ENCODE data around the gene PRSS27.

The PRSS27 gene
- total RNA-seq = 0.58 to 0.87 (median 0.60) reads per million in 3 experiments

DNA sequence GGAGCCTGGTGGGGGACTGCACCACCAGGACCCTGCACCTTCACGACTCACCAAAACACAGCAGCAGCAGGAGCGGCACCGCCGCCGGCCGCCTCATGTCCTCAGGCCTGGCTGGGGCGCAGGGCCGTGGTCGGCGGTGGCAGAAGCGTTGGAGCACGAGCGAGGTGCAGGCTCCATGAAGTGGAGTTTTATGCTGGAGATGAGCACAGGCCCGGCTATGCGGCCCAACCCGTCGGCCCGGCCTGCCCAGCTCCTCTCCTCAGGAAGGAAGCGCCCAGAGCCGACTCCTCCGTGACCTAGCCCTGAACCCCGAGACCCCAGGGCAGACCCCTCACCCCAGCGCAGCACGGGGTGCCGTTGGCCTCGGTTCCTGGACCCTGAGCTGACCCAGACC is at the start of gene PRSS27:
Gene PRSS27, minus strand, starts transcription at position 161 of the 394 bp plus-strand sequence. Its CDS starts 64 bp downstream, at position 97.
- DNase-seq = no peak

DNA sequence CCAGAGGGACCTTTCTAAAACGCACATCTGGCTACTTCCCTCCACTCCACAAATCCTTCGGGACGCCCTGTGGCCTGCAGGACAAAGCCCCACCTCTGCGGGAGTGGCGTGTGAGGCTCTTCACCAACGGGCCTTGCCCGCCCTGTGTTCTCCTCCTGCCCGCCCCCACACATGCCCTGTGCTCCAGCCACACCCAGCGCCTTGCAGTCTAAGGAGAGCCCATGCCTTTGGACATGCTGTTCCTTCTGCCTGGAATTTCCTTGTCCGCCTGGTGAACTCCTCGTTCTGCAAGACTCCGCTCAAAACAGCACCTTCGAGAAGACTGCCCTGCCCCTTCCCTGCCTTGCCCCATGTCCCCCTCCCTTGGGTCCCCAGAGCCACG is 49.6 kb upstream of the PRSS27 start:
- DNase-seq = no peak

DNA sequence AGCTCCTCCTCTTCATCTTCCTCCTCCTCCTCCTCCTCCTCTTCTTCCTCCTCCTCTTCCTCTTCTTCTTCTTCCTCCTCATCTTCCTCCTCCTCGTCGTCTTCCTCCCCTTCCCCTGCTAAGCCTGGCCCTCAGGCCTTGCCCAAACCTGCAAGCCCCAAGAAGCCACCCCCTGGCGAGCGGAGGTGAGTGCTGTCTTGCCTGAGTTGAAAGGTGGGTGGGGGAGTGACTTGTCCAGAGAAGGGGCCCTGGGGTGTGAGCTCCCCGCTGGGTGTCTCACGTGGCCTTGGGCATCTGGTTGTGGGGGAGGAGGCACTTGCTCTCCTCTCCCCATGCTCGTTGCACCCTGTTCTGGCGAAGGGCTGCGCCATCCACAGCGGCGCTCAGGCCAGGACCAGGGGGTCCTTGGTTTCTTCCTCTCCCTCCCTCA is 49.1 kb upstream of the PRSS27 start:
- DNase-seq = no peak

DNA sequence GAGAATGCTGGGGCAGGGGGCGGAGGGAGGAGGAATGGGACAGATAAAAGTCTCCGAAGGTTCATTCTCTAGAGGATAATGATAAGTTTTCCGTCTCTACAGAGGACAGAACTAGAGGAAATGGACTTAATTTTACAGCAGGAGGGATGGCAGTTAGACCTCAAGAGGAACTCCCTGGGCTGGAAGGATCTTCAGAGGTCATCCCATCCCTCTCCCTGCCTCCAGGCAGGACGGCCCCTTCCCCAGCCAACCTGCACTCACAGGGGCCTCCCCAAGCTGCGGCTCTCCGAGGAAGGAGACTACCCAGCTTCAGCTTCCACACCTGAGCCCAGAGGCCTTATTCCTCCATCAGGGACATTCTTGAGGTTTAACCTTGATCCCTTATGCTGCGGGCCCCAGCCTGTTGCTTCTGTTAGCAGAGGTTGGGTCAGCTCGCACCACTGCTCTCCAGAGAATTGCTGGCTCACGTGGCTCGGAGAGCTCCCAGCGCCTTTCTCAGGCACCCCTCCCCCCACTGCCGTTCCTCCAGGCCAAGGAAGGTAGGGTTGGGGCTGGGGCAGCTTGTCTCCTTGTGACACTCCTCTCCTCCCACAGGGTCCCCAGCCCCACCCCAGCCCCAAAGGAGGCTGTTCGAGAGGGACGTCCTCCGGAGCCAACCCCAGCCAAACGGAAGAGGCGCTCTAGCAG is 48.5 kb upstream of the PRSS27 start:
- no peak for DNase-seq

DNA sequence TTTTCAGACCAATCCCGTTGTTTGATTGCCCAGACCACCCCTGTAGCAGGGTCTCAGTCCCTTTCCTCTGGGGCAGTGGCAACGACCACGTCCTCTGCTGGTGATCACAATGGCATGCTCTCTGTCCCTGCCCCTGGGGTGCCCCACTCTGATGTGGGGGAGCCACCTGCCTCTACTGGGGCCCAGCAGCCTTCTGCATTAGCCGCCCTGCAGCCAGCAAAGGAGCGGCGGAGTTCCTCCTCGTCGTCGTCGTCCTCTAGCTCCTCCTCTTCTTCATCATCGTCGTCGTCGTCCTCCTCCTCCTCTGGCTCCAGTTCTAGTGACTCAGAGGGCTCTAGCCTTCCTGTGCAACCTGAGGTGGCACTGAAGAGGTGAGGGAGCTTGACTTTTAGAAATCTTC is 47.9 kb upstream of the PRSS27 start:
- no peak for DNase-seq

DNA sequence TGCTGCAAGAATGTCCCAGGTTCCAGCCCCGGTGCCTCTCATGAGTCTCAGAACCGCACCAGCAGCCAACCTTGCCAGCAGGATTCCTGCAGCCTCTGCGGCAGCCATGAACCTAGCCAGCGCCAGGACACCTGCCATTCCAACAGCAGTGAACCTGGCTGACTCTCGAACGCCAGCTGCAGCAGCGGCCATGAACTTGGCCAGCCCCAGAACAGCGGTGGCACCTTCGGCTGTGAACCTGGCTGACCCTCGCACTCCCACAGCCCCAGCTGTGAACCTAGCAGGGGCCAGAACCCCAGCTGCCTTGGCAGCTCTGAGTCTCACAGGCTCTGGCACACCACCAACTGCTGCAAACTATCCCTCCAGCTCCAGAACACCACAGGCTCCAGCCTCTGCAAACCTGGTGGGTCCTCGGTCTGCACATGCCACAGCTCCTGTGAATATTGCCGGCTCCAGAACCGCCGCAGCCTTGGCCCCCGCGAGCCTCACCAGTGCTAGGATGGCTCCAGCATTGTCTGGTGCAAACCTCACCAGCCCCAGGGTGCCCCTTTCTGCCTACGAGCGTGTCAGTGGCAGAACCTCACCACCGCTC is 47.2 kb upstream of the PRSS27 start:
- no peak for DNase-seq

DNA sequence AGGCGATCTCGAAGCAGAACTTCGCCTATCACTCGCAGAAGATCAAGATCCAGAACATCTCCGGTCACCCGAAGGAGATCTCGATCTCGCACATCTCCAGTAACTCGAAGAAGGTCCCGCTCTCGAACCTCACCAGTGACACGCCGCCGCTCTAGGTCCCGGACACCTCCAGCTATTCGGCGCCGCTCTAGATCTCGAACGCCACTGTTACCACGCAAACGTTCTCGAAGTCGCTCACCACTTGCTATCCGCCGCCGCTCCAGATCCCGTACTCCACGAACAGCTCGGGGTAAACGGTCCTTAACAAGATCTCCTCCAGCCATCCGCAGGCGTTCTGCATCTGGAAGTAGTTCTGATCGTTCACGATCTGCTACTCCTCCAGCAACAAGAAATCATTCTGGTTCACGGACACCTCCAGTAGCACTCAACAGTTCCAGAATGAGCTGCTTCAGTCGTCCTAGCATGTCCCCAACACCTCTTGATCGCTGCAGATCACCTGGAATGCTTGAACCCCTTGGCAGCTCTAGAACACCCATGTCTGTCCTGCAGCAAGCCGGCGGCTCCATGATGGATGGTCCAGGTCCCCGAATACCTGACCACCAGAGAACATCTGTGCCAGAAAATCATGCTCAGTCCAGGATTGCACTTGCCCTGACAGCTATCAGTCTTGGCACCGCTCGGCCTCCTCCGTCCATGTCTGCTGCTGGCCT is 46.6 kb upstream of the PRSS27 start:
- DNase-seq = no peak

DNA sequence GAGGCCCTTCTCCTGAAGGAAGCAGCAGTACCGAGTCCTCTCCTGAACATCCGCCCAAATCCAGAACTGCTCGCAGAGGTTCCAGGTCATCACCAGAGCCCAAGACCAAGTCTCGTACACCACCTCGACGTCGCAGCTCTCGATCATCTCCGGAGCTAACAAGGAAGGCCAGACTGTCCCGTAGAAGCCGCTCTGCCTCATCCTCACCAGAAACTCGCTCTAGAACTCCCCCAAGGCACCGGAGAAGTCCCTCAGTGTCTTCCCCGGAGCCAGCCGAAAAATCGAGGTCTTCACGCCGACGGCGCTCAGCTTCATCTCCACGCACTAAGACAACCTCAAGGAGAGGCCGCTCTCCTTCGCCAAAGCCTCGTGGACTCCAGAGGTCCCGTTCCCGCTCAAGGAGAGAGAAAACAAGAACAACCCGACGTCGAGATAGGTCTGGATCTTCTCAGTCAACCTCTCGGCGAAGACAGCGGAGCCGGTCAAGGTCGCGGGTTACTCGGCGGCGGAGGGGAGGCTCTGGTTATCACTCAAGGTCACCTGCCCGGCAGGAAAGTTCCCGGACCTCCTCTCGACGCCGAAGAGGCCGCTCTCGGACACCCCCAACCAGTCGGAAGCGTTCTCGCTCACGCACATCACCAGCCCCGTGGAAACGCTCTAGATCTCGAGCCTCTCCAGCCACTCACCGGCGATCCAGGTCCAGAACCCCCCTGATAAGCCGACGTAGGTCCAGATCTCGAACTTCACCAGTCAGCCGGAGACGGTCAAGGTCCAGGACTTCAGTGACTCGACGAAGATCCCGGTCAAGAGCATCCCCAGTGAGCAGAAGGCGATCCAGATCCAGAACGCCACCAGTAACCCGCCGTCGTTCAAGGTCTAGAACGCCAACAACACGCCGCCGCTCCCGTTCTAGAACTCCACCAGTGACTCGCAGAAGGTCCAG is 45.7 kb upstream of the PRSS27 start:
- DNase-seq = no peak

DNA sequence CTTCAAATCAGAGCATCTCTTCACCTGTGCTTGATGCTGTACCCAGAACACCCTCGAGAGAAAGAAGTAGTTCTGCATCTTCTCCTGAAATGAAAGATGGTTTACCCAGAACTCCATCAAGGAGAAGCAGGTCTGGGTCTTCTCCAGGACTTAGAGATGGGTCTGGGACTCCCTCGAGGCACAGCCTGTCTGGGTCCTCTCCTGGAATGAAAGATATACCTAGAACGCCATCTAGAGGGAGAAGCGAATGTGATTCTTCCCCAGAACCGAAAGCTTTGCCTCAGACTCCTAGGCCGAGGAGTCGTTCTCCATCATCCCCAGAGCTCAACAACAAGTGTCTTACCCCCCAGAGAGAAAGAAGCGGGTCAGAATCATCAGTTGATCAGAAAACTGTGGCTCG is 44.7 kb upstream of the PRSS27 start:
- no peak for DNase-seq

DNA sequence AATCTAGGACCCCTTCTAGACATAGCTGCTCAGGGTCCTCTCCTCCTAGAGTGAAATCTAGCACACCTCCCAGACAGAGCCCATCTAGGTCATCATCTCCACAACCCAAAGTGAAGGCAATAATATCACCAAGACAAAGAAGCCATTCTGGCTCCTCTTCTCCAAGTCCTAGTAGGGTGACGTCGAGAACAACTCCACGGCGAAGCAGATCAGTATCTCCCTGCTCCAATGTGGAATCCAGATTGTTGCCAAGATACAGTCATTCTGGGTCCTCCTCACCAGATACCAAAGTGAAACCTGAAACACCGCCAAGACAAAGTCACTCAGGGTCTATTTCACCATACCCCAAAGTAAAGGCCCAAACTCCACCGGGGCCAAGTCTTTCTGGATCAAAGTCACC is 43.1 kb upstream of the PRSS27 start:
- no peak for DNase-seq

DNA sequence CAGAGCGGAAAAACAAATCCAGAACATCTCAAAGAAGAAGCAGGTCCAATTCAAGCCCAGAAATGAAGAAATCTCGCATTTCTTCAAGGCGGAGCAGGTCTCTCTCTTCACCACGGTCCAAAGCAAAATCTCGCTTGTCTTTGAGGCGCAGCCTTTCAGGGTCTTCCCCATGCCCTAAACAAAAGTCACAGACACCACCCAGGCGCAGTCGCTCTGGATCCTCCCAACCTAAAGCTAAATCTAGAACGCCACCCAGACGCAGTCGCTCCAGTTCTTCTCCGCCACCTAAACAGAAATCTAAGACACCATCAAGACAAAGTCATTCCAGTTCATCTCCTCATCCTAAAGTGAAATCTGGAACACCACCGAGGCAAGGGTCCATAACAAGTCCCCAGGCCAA is 42.7 kb upstream of the PRSS27 start:
- no peak for DNase-seq

DNA sequence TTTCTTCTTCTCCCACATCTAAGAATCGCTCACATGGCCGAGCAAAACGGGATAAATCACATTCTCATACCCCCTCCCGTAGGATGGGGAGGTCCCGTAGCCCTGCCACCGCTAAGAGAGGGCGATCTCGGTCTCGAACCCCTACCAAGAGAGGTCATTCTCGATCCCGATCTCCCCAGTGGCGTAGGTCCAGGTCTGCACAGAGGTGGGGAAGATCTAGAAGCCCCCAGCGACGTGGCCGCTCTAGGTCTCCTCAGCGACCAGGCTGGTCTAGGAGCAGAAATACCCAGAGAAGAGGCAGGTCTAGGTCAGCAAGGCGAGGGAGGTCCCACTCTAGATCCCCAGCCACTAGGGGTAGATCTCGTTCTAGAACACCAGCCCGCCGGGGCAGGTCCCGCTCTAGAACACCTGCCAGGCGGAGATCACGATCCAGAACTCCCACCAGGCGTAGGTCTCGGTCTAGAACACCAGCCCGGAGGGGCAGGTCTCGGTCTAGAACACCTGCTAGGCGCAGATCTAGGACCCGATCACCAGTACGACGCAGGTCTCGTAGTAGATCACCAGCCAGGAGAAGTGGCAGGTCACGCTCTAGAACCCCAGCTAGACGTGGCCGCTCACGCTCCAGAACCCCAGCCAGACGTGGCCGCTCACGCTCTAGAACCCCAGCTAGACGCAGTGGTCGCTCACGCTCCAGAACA is 42.0 kb upstream of the PRSS27 start:
- no peak for DNase-seq

DNA sequence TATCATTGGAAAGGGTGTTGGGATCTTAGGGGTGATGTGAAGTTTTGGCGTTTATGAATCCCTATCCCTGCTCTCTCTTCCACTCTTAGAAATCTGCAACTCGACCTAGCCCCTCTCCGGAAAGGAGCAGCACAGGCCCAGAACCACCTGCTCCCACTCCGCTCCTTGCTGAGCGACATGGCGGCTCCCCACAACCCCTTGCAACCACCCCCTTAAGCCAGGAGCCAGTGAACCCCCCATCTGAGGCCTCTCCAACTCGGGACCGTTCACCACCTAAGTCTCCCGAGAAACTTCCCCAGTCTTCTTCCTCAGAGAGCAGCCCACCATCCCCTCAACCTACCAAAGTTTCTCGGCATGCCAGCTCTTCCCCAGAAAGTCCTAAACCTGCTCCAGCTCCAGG is 41.4 kb upstream of the PRSS27 start:
- no peak for DNase-seq

DNA sequence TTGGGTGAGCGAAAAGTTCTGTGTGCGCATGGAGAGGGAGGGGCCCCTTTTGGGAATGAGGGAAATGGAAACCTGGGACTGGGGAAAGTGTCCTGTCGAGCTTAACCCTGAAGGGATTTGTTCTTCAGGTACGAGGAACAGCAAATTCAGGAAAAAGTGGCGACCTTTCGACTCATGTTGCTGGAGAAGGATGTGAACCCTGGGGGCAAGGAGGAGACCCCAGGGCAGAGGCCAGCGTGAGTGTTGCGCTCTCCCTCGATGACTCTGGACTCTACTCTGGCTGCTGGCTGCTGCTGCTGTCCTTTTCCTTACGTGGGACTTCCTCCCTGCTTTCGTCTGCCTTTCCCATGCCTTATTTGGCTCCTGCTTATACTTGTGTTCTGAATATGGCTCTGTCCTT is 37.3 kb upstream of the PRSS27 start:
- DNase-seq = no peak

DNA sequence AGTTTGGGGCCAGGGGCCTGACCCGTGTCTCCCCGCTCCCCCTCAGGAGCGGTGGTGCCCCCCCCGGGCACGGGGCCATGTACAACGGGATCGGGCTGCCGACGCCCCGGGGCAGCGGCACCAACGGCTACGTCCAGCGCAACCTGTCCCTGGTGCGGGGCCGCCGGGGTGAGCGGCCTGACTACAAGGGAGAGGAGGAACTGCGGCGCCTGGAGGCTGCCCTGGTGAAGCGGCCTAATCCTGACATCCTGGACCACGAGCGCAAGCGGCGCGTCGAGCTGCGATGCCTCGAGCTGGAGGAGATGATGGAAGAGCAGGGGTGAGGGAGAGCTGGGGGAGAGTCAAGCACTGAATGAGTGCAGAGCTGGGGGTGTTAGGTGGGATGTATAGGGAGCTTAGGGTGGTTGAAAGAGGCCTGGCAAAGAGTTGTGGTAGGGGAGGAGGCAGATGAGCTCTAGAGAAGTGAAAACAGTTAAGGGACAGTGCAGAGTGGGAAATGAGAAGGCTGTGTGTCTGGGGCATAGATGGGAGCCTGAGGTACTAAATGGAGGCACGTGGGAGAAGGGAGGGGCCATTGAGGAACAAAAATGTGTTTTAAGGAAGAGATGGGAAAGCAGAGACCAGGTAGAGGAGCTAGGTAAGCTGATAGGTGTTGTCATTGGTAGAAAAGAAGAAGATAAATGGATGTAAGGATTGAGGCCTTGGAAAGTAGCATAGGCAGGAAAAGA is 36.4 kb upstream of the PRSS27 start:
- no peak for DNase-seq

DNA sequence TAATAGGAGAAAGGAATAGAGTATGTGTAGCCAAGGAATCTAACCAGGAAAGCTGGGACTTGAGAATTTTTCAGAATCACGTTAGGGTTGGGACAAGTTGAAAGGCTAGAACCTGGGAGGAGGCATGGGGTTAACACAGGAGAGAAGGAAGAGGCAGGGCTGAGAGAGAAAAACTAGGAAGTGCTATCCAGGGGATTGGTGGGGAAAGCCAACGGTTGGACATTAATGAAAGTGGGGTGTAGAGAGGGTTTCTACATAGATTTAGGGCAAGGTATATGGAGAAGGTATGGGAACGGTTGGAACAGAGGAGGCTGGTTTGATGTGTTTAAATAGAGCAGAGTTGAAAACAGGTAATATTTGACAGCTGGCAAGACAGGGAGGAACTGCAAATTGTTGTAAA is 35.1 kb upstream of the PRSS27 start:
- DNase-seq = no peak

DNA sequence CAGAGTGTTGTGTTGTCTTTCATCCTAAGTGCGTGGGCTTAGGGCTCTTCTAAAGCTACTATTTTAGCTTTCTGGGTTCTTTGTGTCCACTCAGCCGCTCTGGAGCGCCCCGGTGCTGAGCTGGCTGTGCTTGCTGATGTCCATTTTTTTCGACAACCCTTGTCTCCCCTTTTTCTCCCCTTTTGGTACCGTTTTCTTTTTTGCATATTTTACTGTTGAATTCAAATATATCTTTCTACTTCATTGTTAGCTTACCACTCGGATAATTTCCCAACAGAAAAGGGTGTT is 33.7 kb upstream of the PRSS27 start:
- DNase-seq = no peak

DNA sequence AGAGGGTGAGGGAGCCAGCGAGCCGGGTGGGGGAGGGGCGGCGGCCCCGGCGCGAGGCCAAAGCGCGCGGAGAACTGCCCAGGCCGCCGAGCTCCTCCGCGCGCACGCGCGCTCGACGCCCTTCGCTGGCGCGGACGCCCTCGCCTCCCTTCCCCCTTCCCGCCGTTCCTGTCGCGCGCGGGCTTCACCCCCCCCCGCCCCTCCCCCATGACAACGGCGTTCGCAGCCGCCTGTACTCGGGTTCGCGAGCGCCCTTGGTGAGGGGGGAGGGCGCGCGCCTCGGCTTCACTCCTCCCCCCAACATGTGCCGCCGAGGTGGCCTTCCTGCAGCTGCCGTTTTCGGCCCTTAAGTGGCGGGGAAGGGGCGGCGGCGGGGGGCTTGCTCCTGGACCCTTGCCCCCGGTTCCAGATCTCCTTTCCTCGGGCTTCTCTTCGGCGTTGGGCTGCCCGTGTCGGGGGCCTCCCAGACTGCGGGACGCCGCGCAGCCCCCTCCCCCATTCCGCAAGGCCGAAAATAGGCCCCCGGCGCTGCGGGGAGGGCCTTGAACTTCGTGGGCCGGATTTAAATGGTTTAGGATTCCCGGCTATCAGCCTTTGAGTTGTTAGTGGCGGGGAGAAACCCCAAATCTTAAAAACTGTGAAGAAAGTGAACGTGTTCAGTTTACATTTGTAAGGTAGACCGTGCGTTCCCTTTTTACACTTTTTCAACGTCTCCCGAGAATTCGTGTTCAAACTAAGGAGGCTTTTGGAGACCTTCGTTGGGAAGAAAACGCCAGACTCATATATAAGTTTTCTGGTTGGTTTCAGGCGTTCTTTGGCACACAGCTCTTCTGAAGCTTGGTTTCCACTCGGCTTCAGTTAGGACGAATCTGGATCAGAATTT is 33.1 kb upstream of the PRSS27 start:
- DNase-seq = no peak

DNA sequence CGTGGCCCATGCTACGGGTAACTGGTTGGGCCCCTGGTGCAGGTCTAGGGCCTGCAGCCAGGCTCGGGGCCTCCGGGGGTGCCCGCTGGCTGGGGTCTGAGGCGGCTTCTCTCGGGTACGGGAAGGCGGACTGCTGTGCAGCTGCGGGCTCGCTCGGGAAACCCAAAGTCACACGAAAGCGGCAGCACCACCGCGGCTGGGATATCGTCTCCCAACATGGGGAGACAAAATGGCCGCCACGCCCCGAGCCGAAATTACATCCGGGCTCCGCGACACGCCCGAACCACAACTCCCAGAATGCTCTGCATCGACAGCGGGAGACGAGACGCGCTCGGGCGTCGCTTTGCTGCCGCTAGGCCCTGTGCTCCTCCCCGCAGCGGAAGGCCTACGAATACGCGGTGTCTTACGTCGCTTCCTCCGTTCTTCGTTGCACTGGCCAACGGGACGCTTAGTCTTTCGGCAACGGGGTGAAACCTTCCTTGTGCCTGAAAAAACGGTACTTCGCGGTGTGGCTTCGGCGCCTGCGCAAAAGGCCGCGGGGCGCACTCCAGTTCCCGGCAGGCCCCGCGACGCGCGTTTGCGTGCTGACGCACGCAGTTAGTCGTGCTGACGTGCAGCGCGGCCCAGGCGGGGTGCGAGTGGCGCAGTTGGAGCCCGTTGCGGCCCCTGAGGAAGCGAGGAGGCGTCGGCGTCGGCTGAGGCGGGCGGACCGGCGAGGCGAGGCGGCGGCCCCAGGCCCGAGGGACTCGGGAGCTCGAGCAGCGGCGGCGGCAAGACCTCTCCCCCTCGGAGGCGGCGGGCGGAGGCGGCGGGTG is 32.2 kb upstream of the PRSS27 start, which contains the start of gene SRRM2:
Gene SRRM2, plus strand, starts transcription at position 604 of the 815 bp plus-strand sequence. CDS start 3,727 bp downstream, outside the sequence.
- DNase-seq = peak; percentile 94

DNA sequence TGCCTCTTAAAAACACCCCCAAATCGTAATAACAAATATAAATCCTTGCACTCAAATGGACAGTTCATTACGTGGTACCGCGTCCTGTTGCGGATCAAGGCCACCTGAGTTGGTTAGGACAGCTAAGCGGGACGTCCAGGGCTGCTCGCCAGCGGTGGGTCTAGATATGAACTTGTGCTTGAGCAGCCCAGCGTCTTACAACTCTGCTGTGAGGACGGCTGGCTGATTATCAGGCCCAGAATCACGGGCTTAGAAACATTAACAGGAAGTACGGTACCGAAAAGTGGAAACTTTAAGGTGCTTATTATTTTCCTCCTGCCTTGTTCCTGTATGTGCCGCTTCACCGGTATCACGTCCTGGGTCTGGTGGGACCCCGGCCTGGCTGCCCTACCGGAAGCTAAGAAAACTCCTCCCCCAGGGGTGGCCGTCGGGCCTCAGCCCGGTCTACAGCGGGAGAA is 31.6 kb upstream of the PRSS27 start:
- no peak for DNase-seq
